GM19193 (cell line): ENCODE measurements around the gene CTDSPL2.

Experiments
- POLR2A ChIP-seq: IDR thresholded peaks from 4 replicates; pipeline ENCODE4 v1.6.1; 2011; ENCODE audit not compliant: insufficient read depth, insufficient read length; ENCODE audit errors: extremely low read depth

CTDSPL2 gene

DNA sequence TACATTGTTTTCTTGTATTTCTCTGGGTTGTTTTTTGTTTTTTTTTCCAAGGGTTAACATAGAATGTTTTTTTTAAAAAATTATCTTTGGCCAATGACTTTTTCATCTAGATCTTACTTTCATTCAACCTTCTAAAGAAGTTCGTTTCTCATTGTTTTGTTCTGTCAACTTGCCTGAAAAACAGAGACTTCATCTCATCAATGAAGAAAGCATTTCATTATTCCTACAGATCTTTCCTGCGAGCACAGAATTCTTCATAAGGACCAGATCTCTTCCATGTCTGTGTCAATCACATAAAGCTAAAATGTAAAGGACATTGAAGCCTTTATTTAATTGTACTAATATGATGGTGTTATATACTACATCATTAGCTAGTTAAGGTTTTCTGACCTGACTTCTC is 99.8 kb downstream of the CTDSPL2 start:
- no peak for TF ChIP-seq POLR2A

- no peak for TF ChIP-seq POLR2A
Measured at GRCh38 chr15:44529864-44530604, 102.6 kb downstream of the CTDSPL2 start.

DNA sequence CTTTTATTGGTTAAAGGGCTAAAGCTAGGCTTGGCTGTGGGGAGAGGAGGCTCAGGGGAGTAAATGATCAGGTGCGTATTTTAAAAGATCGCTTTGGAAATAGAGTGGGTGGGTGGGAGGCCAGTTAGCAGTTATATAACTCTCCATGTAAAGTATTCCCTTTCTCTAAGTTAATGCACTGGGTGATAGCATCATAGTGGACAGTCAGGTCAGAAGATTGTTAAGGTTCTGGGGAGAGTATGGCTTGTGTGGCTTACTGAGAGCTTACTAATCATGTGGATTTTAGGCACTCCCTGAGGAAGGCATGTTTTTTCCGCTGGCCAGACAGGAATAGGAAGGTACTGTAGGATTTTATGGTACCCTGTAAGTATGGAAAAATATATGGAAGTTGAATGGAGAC is 103.2 kb downstream of the CTDSPL2 start:
- TF ChIP-seq POLR2A: no peak

- no peak for TF ChIP-seq POLR2A
Measured at GRCh38 chr15:44532689-44533088, 105.3 kb downstream of the CTDSPL2 start.

GRCh38 chr15:44535092-44535491 is 107.7 kb downstream of the CTDSPL2 start:
- no peak for TF ChIP-seq POLR2A

DNA sequence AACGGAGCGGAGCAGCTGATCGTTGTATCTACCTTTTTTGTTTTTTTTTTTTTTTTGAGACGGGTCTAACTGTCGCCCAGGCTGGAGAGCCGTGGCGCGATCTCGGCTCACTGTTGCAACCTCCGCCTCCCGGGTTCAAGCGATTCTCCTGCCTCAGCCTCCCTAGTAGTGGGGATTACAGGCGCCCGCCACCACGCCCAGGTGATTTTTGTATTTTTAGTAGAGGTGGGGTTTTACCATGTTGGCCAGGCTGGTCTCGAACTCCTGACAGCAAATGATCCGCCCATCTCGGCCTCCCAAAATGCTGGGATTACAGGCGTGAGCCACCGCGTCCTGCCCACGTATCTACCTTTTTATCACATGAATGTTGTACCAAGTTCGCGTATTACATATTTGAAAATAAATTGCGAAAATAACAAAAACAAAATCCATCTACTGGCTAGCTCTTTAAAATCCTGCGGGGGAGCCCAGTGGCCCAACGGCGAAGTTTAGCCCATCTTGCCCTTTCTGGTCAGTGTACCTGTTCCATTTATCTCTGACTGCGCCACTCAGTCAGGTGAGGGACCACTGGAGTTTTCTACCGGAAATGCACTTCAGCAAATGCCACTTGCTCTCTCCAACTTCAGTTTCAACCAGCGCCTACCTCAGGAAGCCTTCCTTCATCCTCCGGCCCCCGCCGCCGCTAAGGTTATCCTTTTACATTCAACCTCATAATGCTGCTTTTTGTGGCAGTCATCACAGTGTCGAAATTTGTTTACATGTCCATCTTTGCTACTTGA is 108.3 kb downstream of the CTDSPL2 start:
- TF ChIP-seq POLR2A: no peak

DNA sequence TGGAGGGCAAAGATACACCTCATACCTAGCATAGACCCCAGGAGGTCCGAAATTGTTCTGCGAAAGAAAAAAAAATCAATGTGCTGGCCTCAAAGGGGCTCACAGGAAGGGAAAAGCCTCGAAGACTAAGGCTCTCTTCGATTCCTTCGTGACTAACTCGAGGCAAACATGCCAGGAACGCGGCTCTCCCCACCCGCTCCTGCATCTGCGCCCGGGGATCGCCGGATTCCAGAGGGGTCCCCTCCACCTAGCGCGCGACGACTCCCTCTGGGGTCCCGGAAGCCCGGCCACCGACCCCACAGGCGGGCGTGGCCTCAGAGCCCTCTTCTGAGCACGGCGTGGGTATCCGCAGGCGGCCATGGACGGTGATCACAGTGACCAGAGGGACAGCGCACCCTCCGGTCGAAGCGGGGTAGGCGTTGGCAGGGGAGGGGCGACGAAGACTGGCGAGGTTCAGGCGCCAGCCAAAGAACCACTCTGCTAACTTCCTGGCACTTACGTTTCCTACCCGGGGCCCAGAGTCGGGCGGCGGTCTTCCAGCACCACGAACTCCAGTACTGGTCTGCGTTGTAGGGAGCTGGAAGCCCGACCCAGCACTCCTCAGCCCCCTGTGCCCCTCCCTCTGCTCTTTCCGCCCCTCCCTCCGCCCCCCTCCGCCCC is 109.0 kb downstream of the CTDSPL2 start:
- TF ChIP-seq POLR2A: peak; percentile 70

- peak; percentile 86 for TF ChIP-seq POLR2A
Measured at GRCh38 chr15:44536962-44537734, 109.7 kb downstream of the CTDSPL2 start, which contains the start of gene EIF3J. Gene EIF3J (plus strand): TSS chr15:44537147. CDS start chr15:44537195, 48 bp downstream.

- TF ChIP-seq POLR2A: no peak
Measured at GRCh38 chr15:44537735-44538240, 110.4 kb downstream of the CTDSPL2 start.

- no peak for TF ChIP-seq POLR2A
Measured at GRCh38 chr15:44541282-44541958, 114.0 kb downstream of the CTDSPL2 start.

DNA sequence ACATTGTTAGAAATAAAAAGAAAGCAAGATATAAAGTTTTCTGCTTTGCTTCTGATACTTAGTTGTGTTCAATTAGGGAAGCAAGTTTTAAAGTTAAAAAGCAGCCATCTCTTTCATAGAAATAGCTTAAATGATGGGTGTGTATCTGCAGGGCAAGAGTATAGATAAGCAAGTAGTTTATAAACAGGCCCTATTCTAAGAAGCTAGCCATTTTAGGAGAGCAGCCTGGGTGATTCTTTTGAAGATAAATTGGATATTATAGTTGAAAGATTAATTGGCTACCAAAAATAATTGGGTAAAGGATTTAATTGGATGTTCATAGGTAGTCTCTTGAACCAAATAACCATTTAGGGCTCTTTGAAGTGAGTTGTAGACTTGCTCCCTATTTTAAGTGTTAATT is 115.2 kb downstream of the CTDSPL2 start:
- TF ChIP-seq POLR2A: no peak

DNA sequence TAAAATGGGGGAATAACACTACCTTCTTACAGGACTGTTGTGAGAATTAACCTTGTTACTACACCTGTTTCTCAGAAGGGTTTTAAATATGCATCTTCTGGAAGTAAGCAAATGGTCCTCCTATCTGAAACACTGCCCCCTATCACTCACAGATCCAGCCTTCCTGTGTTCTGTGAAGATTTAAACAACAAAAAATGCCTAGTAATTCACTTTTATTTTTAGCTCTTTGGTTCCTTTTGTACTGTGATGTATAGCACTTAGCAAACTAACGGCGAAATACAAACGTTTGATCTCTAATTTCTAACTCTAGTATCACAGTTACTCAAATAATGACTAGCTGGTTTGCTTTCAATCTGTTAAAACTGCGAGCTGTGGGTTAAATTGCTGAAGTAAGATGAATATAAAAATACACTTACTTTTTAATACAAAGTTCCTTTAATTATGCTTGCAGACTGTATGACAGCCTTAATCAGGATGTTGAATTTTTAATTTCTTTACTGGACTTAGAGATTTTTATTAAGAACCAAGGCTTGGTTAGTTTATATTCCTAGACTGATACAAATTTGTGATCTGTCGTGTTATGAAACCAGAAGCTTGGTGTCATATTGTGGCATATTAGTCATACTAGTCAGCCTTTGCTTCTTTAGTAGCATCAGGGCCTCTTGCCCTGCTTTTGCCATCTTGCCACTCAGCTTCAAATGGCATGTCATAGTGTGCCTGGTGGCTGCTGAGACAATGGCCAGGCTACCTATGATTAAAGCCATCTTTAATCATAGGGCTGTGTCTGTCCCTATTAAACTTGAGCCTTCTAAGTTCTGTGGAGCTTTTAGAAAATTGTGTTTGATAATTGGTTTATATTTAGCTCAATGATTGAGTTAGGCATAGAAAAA is 118.7 kb downstream of the CTDSPL2 start:
- TF ChIP-seq POLR2A: no peak

- TF ChIP-seq POLR2A: no peak
Measured at GRCh38 chr15:44550256-44550655, 122.8 kb downstream of the CTDSPL2 start.

- TF ChIP-seq POLR2A: no peak
Measured at GRCh38 chr15:44550734-44551133, 123.3 kb downstream of the CTDSPL2 start.
